SK-N-SH (cell line): Measurements from ENCODE around the gene CASP12.

Experiments used
- POLR2AphosphoS5 ChIP-seq: IDR thresholded peaks from 2 replicates; pipeline ENCODE4 v1.6.1; 2012; ENCODE audit warnings: low read depth, low read length
- RCOR1 ChIP-seq: fragments of 150-350 bp; IDR thresholded peaks from 2 replicates; pipeline ENCODE4 v1.6.1; 2017; ENCODE audit warnings: antibody characterized with exemption, low read length
- TAF1 ChIP-seq: IDR thresholded peaks from 2 replicates; pipeline ENCODE4 v1.6.1; 2012; ENCODE audit warnings: low read depth, mild to moderate bottlenecking, low read length, moderate library complexity, borderline replicate concordance
- TF ChIP-seq, protein P1 (sequence below): fragments of 200-600 bp; sonication (generic); IDR thresholded peaks from 2 replicates; pipeline ENCODE4 v1.6.1; 2017; ENCODE audit warnings: antibody characterized with exemption, mild to moderate bottlenecking, moderate library complexity
- TF ChIP-seq, protein P2 (sequence below): IDR thresholded peaks from 2 replicates; pipeline ENCODE4 v1.4.0; 2012; ENCODE audit warnings: low read depth

DNA sequence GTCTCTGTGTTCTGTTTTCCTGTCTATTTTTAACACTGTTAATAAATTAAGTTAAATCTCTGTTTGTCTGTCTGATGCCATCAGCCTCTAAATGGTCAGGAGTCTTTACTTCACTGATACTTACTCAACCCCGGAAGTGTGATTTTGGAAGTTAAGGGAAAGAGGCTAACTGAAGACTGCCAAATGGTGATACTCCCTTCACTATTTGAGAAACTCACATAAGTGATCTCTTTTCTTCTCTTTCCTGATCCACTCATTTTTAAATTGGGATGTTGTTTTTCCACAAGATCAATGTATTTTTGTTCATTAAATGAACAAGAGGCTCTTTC lies 389 bp upstream of the CASP12 start:
- TF ChIP-seq, protein P1, sequence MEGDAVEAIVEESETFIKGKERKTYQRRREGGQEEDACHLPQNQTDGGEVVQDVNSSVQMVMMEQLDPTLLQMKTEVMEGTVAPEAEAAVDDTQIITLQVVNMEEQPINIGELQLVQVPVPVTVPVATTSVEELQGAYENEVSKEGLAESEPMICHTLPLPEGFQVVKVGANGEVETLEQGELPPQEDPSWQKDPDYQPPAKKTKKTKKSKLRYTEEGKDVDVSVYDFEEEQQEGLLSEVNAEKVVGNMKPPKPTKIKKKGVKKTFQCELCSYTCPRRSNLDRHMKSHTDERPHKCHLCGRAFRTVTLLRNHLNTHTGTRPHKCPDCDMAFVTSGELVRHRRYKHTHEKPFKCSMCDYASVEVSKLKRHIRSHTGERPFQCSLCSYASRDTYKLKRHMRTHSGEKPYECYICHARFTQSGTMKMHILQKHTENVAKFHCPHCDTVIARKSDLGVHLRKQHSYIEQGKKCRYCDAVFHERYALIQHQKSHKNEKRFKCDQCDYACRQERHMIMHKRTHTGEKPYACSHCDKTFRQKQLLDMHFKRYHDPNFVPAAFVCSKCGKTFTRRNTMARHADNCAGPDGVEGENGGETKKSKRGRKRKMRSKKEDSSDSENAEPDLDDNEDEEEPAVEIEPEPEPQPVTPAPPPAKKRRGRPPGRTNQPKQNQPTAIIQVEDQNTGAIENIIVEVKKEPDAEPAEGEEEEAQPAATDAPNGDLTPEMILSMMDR: no peak
- TF ChIP-seq TAF1 (no peak), RCOR1 (no peak), POLR2AphosphoS5 (no peak)
- TF ChIP-seq, protein P2, sequence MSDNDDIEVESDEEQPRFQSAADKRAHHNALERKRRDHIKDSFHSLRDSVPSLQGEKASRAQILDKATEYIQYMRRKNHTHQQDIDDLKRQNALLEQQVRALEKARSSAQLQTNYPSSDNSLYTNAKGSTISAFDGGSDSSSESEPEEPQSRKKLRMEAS: no peak
